ENCODE measurements around the gene FBN1. TPM values are rescaled to one million over a fixed set of nuclear protein-coding genes. Genes with fewer than 3 reads are reported as not detected.

The FBN1 gene
- total RNA-seq, 1 donor from 2014 or later, result 164 TPM

GRCh38 chr15:48555241-48555881 lies 90.1 kb downstream of the FBN1 start:
- H3K27ac ChIP-seq, result peak overlapping the region; percentile 22 to 24

DNA sequence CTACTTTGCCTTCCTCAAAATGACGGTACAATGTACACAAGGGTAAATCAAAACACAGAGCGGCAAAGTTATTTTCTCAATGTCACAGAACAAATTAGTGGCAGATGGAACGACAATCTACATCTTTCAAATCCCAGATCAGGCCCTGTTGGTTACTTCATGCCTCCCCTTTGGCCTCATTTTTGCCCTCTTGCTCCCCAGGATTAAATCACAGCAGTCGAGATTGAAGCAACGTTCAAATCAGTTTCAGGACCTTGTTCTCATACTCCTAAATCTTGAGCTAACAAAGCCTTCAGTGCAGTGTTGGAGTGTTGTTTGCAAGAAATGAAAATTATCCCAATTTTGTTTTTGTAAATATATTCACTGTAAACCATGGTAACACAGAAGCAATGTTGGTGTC lies 91.4 kb downstream of the FBN1 start:
- H3K27ac ChIP-seq, result no peak overlapping the region

More at GRCh38 chr15:48555241-48555881, 90.1 kb downstream of the FBN1 start:
- Histone ChIP-seq H3K4me3 (no peak overlapping the region), H3K9me3 (no peaks in the 10 kb centered on the region), H3K4me1 (peaks cover 3 to 37% of the 10 kb centered on the region in 2 donors), H3K27me3 (no peaks in the 10 kb centered on the region), H3K36me3 (no peaks in the 10 kb centered on the region)
- TF ChIP-seq, protein P1, sequence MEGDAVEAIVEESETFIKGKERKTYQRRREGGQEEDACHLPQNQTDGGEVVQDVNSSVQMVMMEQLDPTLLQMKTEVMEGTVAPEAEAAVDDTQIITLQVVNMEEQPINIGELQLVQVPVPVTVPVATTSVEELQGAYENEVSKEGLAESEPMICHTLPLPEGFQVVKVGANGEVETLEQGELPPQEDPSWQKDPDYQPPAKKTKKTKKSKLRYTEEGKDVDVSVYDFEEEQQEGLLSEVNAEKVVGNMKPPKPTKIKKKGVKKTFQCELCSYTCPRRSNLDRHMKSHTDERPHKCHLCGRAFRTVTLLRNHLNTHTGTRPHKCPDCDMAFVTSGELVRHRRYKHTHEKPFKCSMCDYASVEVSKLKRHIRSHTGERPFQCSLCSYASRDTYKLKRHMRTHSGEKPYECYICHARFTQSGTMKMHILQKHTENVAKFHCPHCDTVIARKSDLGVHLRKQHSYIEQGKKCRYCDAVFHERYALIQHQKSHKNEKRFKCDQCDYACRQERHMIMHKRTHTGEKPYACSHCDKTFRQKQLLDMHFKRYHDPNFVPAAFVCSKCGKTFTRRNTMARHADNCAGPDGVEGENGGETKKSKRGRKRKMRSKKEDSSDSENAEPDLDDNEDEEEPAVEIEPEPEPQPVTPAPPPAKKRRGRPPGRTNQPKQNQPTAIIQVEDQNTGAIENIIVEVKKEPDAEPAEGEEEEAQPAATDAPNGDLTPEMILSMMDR (IDR thresholded peaks at IDR 0.05), result no peak
- no peak for DNase-seq (ENCODE audit: low spot score in 2 of 2)
- intact Hi-C loops (cut with DNase I), result loop anchor here (5.0 kb wide), 1 partner anchor 87 kb away; no protein-coding TSS in a partner anchor

GRCh38 chr15:48553559-48553958 lies 92.0 kb downstream of the FBN1 start:
- no peaks in the 10 kb centered on the region for H3K9me3 ChIP-seq
- DNase-seq (ENCODE audit: low spot score in 2 of 2), result no peak
- intact Hi-C loops (cut with DNase I), result no loop called here
- peaks cover 0 to 21% of the 10 kb centered on the region in 2 donors for H3K4me1 ChIP-seq
- no peaks in the 10 kb centered on the region for H3K36me3 ChIP-seq
- no peak overlapping the region for H3K4me3 ChIP-seq
- no peak overlapping the region for H3K27ac ChIP-seq
- no peaks in the 10 kb centered on the region for H3K27me3 ChIP-seq
- TF ChIP-seq, protein P1 (IDR thresholded peaks at IDR 0.05), result no peak

More for the DNA sequence above, 91.4 kb downstream of the FBN1 start:
- no peaks in the 10 kb centered on the region for H3K27me3 ChIP-seq
- TF ChIP-seq, protein P1 (IDR thresholded peaks at IDR 0.05), result no peak
- no peaks in the 10 kb centered on the region for H3K9me3 ChIP-seq
- no peaks in the 10 kb centered on the region for H3K36me3 ChIP-seq
- no peak for DNase-seq (ENCODE audit: low spot score in 2 of 2)
- peaks cover 0 to 26% of the 10 kb centered on the region in 2 donors for H3K4me1 ChIP-seq
- intact Hi-C loops (cut with DNase I), result no loop called here
- H3K4me3 ChIP-seq, result no peak overlapping the region

GRCh38 chr15:48550822-48551525 lies 94.5 kb downstream of the FBN1 start:
- Histone ChIP-seq H3K4me1 (peaks cover 0 to 9% of the 10 kb centered on the region in 2 donors), H3K36me3 (no peaks in the 10 kb centered on the region), H3K9me3 (no peaks in the 10 kb centered on the region), H3K27me3 (no peaks in the 10 kb centered on the region), H3K4me3 (no peak overlapping the region), H3K27ac (no peak overlapping the region)
- DNase-seq (ENCODE audit: low spot score in 2 of 2), result no peak
- TF ChIP-seq, protein P1 (IDR thresholded peaks at IDR 0.05), result no peak
- intact Hi-C loops (cut with DNase I), result no loop called here

- H3K4me3 ChIP-seq, result no peak overlapping the region
- no peak overlapping the region for H3K27ac ChIP-seq
- no peaks in the 10 kb centered on the region for H3K36me3 ChIP-seq
- H3K4me1 ChIP-seq, result peaks cover 0 to 7% of the 10 kb centered on the region in 2 donors
- no peak for DNase-seq (ENCODE audit: low spot score in 2 of 2)
- intact Hi-C loops (cut with DNase I), result no loop called here
- TF ChIP-seq, protein P1 (IDR thresholded peaks at IDR 0.05), result no peak
- no peaks in the 10 kb centered on the region for H3K9me3 ChIP-seq
- no peaks in the 10 kb centered on the region for H3K27me3 ChIP-seq
These were observed 97.1 kb downstream of the FBN1 start for GRCh38 chr15:48548455-48548854.
